ENCODE results near the gene MSANTD1.

Gene MSANTD1

DNA sequence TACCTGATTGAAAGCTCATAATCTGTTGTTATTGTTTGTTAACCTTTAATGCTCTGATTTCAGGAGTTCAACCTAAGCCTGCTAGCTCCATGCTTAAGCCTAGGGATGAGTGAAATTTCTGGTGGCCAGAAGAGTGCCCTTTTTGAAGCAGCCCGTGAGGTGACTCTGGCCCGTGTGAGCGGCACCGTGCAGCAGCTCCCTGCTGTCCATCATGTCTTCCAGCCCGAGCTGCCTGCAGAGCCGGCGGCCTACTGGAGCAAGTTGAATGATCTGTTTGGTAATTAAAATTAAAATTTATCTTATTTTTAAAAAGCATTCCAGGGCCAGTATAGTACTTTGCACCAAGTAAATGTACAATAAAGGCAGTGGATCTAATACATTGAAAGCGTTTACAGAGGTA lies 37.1 kb upstream of the MSANTD1 start:
- Mint-ChIP-seq H3K27me3 (no peaks in the 10 kb centered on the region), H3K9me3 (no peaks in the 10 kb centered on the region), H3K36me3 (ENCODE audit: low read depth) (peaks cover 71% of the 10 kb centered on the region), H3K4me1 (ENCODE audit: low read depth) (no peaks in the 10 kb centered on the region), H3K27ac (no peak overlapping the region), H3K4me3 (no peak overlapping the region)

DNA sequence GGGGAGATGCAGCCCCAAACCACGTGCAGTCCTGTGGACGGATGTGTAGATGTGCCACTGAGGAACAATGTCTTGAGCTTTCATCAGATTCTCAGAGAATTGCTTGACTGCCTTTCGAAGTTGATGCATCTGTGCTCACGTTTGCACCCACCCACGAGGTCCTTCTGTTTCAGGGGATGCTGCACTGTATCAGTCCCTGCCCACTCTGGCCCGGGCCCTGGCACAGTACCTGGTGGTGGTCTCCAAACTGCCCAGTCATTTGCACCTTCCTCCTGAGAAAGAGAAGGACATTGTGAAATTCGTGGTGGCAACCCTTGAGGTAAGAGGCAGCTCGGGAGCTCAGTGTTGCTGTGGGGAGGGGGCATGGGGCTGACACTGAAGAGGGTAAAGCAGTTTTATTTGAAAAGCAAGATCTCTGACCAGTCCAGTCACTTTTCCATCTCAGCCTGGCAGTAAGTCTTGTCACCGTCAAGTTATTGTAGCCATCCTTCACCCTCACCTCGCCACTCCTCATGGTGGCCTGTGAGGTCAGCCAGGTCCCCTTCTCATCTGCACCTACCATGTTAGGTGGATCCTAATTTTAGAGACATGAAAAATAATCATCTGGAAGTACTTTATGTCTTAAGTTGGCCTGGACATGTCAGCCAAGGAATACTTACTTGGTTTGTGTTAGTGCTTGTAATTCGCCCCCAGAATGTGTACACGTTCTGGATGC lies 36.4 kb upstream of the MSANTD1 start:
- no peak overlapping the region for H3K4me3 Mint-ChIP-seq
- peaks cover 70% of the 10 kb centered on the region for H3K36me3 Mint-ChIP-seq (ENCODE audit: low read depth)

DNA sequence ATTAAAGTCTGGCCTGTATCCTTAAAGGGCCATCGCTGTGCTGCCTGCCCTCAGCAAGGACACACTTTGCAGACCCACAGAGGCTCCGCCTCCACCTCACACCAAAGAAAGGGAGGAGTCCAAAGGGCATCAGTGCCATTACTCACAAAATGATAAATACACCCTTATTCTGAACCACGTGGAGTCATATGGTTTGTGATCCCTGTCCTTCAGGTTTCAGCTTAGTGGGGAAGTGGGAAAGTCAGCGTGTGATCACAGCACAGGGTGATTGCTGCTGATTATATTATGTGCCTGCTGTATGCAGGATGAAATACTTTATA lies 35.9 kb upstream of the MSANTD1 start:
- no peak overlapping the region for H3K4me3 Mint-ChIP-seq
- no peaks in the 10 kb centered on the region for H3K4me1 Mint-ChIP-seq (ENCODE audit: low read depth)
- H3K27me3 Mint-ChIP-seq = no peaks in the 10 kb centered on the region
- no peaks in the 10 kb centered on the region for H3K9me3 Mint-ChIP-seq
- peaks cover 70% of the 10 kb centered on the region for H3K36me3 Mint-ChIP-seq (ENCODE audit: low read depth)
- no peak overlapping the region for H3K27ac Mint-ChIP-seq

More for the DNA sequence above, 36.4 kb upstream of the MSANTD1 start:
- Mint-ChIP-seq H3K27me3 (no peaks in the 10 kb centered on the region), H3K9me3 (no peaks in the 10 kb centered on the region), H3K4me1 (ENCODE audit: low read depth) (no peaks in the 10 kb centered on the region), H3K27ac (no peak overlapping the region)

DNA sequence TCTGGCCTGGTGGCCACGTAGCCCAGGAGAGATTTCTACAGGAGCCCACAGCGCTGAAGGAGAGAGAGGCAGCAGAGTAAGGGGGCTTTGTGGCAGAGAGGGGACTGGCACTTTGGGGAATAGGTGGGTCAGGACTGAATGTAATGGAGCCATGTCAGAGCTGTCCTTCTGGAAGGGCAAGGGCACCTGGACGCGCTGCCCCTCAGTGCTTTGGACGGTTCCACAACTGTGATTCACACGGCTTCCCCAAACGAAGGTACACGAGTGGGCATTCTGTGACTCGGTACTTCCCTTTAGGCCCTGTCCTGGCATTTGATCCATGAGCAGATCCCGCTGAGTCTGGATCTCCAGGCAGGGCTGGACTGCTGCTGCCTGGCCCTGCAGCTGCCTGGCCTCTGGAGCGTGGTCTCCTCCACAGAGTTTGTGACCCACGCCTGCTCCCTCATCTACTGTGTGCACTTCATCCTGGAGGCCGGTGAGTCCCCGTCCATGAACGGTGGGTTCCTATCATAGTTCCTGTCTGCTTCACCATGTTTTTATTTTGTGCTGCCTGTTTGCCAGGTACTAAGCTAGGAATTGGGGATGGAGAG lies 35.2 kb upstream of the MSANTD1 start:
- Mint-ChIP-seq H3K36me3 (ENCODE audit: low read depth) (peaks cover 68% of the 10 kb centered on the region), H3K4me1 (ENCODE audit: low read depth) (no peaks in the 10 kb centered on the region), H3K4me3 (no peak overlapping the region), H3K27ac (no peak overlapping the region), H3K27me3 (no peaks in the 10 kb centered on the region), H3K9me3 (no peaks in the 10 kb centered on the region)

DNA sequence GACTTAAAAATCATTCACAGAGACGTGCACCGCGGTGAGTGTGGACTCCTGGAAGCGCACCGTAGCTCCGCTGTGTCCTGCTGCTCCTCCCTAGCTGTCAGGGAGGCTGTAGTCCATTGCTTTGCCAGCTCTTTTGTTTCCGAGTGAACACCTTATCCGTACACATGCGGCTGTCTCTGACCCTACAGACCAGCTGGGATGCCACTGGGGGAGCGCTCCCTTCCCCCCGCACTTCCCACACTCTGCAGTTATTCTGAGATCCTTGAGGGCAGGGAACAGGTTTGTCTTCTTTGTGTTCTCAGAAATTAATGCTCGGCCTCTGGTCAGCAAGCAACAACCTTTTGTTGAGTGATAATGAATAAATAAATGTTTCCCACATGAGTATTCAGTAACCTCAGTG lies 33.7 kb upstream of the MSANTD1 start:
- no peaks in the 10 kb centered on the region for H3K27me3 Mint-ChIP-seq
- peaks cover 66% of the 10 kb centered on the region for H3K36me3 Mint-ChIP-seq (ENCODE audit: low read depth)
- H3K4me1 Mint-ChIP-seq (ENCODE audit: low read depth) = no peaks in the 10 kb centered on the region
- no peak overlapping the region for H3K4me3 Mint-ChIP-seq
- H3K9me3 Mint-ChIP-seq = no peaks in the 10 kb centered on the region
- H3K27ac Mint-ChIP-seq = no peak overlapping the region

DNA sequence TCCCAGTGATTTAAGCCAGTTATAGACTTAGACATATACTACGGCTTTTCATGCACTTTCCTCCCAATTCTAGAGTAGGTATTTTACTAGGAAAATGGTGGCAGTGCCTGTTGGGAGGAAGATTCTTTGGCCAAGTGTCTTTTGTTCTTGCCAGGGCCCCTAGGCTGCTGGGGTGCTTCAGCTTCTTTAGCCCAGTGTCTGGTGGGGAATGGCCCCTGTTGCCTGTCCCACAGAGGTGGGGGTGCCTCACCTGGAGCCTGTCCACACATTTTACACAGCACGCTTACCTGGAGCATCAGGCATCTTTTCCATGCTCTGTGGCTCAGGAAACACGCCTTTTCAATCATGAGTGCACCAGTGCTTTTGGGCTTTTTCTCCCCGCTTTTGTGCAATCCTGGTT lies 33.2 kb upstream of the MSANTD1 start:
- H3K36me3 Mint-ChIP-seq (ENCODE audit: low read depth) = peaks cover 63% of the 10 kb centered on the region

DNA sequence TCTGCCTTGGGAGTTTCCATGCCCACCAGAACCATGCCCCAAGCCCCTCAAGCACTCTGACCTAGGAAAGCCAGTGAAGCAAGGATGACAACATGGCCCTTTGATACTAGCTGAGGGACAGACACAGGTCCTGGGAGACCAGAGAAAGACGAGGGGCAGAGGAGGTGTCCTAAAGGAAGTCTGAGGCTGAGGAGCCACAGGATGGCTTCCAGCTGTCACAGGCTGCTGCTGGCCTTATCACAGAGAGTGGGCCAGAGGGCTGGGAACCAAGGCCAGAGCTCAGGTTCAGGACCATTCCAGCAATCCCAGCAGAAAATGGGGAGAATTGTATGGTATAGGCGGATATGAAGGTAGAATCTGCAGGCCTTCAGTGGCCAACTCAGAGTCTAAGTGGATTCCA lies 31.7 kb upstream of the MSANTD1 start:
- Mint-ChIP-seq H3K9me3 (no peaks in the 10 kb centered on the region), H3K27me3 (no peaks in the 10 kb centered on the region), H3K4me1 (ENCODE audit: low read depth) (no peaks in the 10 kb centered on the region), H3K27ac (no peak overlapping the region), H3K36me3 (ENCODE audit: low read depth) (peaks cover 68% of the 10 kb centered on the region), H3K4me3 (no peak overlapping the region)

More for the DNA sequence above, 33.2 kb upstream of the MSANTD1 start:
- Mint-ChIP-seq H3K9me3 (no peaks in the 10 kb centered on the region), H3K4me3 (no peak overlapping the region), H3K4me1 (ENCODE audit: low read depth) (no peaks in the 10 kb centered on the region), H3K27me3 (no peaks in the 10 kb centered on the region), H3K27ac (no peak overlapping the region)

DNA sequence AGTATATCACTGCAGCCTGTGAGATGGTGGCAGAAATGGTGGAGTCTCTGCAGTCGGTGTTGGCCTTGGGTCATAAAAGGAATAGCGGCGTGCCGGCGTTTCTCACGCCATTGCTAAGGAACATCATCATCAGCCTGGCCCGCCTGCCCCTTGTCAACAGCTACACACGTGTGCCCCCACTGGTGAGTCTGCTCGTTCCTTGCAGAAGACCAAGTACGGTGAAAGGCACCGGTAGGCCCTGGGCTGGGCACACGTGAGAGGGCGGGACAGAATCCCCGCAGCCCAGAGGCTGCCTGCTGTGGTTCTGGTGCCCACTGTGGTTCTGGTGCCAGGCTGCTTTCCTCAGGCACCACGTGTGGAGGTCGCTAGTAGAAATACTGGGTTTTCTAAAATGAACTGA lies 31.2 kb upstream of the MSANTD1 start:
- Mint-ChIP-seq H3K4me3 (no peak overlapping the region), H3K27me3 (no peaks in the 10 kb centered on the region), H3K27ac (no peak overlapping the region), H3K4me1 (ENCODE audit: low read depth) (no peaks in the 10 kb centered on the region), H3K9me3 (no peaks in the 10 kb centered on the region), H3K36me3 (ENCODE audit: low read depth) (peaks cover 69% of the 10 kb centered on the region)

DNA sequence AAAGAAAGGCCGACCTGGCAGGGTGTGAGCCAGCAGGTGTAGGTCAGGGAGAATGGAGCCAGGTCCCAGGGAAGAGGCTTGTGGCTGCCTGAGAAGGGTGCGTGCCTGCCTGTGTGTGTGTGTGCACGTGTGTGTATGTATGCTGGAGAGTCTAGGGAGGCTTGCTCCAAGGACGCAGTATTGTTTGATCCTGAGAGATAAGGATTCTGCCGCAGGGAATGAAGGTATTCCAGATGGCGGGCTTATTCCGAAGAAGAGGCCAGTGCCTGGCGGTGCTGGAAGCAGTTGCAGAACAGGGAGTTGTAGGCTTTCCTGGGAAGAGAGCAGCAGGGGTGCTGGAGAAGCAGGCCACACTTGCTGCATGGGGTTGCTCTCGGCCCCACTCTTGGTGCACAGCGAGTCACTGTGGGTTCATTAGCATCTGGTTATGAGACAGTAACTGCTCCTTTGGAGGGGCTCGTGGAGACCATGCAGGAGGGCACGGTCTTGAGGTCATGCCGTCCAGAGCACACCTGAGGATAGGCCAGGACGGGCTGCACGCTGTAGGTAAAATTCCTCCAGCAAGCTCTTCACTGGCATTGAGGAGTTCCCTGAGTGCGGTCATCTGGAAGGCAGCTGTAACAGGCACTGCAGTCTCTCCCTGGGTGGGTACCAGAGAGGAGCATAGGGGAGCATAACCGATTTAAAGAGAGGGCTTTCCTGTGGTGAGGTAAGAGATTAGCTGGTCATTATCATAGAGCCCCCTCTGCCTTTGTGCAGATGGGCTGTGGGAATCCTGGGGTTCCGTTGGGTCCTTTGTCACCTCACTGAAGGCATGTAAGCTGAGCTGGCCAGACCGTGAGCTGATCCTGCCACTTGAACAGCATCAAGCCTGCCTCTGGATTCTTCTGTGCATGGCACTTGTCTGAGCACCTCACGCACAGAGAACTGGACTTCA lies 29.9 kb upstream of the MSANTD1 start:
- Mint-ChIP-seq H3K4me3 (no peak overlapping the region), H3K9me3 (no peaks in the 10 kb centered on the region), H3K27ac (no peak overlapping the region), H3K4me1 (ENCODE audit: low read depth) (no peaks in the 10 kb centered on the region), H3K36me3 (ENCODE audit: low read depth) (peaks cover 66% of the 10 kb centered on the region), H3K27me3 (no peaks in the 10 kb centered on the region)

DNA sequence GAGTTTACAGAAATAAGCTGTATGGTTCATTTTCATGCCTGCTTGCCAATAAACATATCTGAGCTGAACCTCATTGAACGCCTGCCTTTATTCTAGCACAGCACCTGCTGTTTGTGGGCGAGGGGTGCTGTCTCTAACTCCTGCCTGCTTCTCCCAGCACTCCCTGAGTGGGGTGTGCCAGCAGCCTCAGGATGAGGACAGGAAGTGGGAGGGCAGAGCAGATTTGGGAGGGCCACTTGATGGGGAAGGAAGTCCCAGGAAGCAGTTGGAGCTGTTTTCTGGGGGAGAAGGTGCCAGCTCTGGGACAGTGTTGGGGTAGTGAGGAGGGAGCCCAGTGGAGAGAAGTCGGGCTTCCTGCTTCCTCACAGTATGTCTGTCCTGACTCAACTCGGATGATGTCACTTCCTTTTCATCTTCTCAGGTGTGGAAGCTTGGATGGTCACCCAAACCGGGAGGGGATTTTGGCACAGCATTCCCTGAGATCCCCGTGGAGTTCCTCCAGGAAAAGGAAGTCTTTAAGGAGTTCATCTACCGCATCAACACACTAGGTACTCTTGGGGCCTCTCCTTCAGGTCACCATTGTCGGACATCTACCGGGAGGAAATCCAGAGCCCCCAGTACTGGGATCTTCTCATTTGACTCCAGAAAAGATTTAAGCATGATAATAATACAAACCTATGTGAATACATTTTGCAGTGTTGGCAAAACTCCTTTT lies 29.0 kb upstream of the MSANTD1 start:
- H3K9me3 Mint-ChIP-seq = no peaks in the 10 kb centered on the region
- no peak overlapping the region for H3K27ac Mint-ChIP-seq
- no peak overlapping the region for H3K4me3 Mint-ChIP-seq
- no peaks in the 10 kb centered on the region for H3K27me3 Mint-ChIP-seq
- peaks cover 67% of the 10 kb centered on the region for H3K36me3 Mint-ChIP-seq (ENCODE audit: low read depth)
- H3K4me1 Mint-ChIP-seq (ENCODE audit: low read depth) = no peaks in the 10 kb centered on the region

DNA sequence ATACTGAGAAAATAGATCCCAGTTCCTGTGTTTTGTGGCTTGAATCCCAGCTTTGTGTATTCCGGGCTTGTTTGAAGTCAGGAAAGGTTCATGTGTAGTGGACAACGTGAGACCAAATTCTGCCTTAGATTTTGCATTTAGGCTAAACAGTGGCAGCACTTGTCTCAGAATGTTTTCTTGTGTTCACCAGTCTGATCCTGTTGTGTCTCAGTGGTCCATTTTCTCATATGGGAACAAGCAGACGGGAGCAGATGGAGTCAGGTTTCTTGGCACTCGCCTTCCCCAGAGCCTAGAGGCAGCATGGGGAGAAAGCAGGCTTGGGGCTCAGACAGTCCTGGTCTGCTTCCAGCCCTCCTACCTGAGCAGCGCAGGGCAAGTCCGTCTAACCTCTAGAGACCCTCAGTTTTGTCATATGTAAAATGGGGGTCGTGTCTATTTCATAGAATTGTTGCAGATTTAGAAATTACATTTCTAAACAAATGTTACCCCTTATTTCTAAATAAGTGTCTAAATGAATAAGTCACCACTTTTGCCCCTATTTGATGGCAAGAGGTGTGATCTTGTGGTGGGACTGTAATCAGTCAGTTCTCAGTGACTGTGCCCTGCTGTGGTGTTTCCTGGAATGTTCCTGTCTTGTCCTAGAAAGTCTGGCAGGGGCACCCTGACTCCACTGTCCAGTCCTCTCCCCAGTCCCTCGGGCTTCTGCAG lies 28.3 kb upstream of the MSANTD1 start:
- Mint-ChIP-seq H3K27ac (no peak overlapping the region), H3K27me3 (no peaks in the 10 kb centered on the region), H3K36me3 (ENCODE audit: low read depth) (peaks cover 65% of the 10 kb centered on the region), H3K9me3 (no peaks in the 10 kb centered on the region), H3K4me1 (ENCODE audit: low read depth) (no peaks in the 10 kb centered on the region), H3K4me3 (no peak overlapping the region)

DNA sequence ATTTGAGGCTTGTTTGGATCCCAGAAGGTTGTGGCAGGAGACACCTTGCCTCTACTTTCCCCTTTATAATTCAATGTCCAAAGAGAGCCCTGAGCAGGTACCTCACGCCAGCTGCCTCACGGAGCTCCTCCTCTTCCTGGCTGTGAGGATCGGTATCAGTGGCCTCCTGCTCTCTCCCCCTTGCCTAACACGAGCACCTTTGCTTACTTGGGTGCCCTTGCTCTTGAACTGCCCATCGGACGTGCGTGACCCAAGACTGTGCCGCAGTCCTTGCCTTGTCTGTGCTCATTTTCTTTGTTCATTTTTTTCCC lies 27.8 kb upstream of the MSANTD1 start:
- Mint-ChIP-seq H3K27ac (peak overlapping the region; percentile 13), H3K27me3 (no peaks in the 10 kb centered on the region), H3K9me3 (no peaks in the 10 kb centered on the region), H3K36me3 (ENCODE audit: low read depth) (peaks cover 62% of the 10 kb centered on the region), H3K4me1 (ENCODE audit: low read depth) (no peaks in the 10 kb centered on the region), H3K4me3 (no peak overlapping the region)

DNA sequence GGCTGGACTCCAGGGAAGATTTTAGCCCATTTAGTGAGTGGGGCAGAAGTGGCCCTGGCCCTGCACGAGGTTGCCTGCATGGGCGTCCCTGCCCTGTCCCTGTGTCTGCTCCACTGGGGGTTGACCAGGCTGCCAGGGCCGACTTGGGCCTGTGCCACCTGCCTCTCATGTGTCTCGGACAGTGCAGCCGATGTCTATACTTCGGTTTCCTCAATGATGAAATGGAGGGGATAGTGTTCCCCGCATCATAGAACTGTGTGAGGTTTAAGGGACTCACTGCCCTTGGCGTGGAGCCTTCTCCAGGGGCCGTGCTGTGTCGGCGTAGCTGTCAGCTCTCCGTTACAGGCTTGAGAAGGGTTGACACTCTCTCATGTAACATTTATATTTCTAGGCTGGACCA lies 27.0 kb upstream of the MSANTD1 start:
- Mint-ChIP-seq H3K27ac (no peak overlapping the region), H3K27me3 (no peaks in the 10 kb centered on the region), H3K36me3 (ENCODE audit: low read depth) (peaks cover 57% of the 10 kb centered on the region), H3K4me3 (no peak overlapping the region), H3K9me3 (no peaks in the 10 kb centered on the region), H3K4me1 (ENCODE audit: low read depth) (no peaks in the 10 kb centered on the region)

DNA sequence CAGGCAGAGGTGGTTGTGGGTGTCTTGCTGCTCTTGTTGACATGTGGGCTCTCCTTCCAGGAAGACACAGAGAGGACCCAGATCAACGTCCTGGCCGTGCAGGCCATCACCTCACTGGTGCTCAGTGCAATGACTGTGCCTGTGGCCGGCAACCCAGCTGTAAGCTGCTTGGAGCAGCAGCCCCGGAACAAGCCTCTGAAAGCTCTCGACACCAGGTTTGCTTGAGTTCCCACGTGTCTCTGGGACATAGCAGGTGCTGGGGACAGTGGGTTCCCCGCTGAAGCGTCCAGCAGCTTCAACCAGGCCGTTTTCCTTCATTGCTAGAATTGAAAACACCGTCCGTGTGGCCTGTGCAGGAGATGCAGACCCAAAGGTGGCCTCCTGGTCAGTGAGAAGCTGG lies 25.6 kb upstream of the MSANTD1 start:
- Mint-ChIP-seq H3K9me3 (no peaks in the 10 kb centered on the region), H3K4me1 (ENCODE audit: low read depth) (no peaks in the 10 kb centered on the region), H3K27ac (no peak overlapping the region), H3K36me3 (ENCODE audit: low read depth) (peaks cover 45% of the 10 kb centered on the region), H3K27me3 (no peaks in the 10 kb centered on the region), H3K4me3 (no peak overlapping the region)

Measured in stimulated activated naive CD8-positive, alpha-beta T cell treated with anti-CD3 and anti-CD28 coated beads, Interleukin-15, Interleukin-2, amounts not matched to agents 100 ng/mL and 50 ng/mL, for 24 hours (primary cell).